ENCODE results near the gene GALK2. TPM values are rescaled to one million over a fixed set of nuclear protein-coding genes. Genes with fewer than 3 reads are reported as not detected.

GALK2 gene
- total and polyA plus RNA-seq, 2 of the 4 experiments (the other 2 are of a cell fraction), result 27.0 to 63.6 TPM

DNA sequence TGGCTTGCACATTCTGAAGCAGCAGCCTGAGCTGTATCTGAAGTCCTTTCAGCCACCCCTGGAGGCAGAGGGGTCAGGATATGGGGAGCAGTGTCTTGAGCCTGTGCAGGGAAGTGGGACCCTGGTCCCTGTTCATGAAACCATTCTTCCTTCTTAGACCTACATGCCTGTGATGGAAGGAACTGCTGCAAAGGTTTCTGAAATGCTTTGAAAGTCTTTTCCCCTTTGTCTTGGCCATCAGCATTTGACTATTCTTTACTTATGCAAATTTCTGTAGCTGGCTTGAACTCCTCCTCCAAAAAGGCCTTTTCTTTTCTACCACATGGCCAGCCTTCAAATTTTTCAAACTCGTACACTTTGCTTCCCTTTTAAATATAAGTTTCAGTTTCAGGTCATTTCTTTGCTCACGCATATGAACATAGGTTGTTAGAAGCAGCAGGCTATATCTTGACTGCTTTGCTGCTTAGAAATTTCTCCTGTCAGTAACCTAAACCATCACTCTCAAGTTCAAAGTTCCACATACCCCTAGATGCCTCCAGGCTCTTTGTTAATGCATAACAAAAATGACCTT is 62.3 kb downstream of the GALK2 start:
- no peak overlapping the region for H3K4me3 ChIP-seq (ENCODE audit: insufficient read depth, low read depth, low read length)

More for the DNA sequence above, 62.3 kb downstream of the GALK2 start:
- dilution Hi-C loops (cut with HindIII; ENCODE audit: low sequenced_read_pairs, unreplicated experiment) (no loop called here), in situ Hi-C loops (cut with MboI; ENCODE audit: low sequenced_read_pairs) (loop anchor here (25.0 kb wide), 3 partner anchors 380 to 1080 kb away; partner anchors contain the start of genes DTWD1 and FAM227B), intact Hi-C loops (cut with micrococcal nuclease) (loop anchor here (10.0 kb wide), 1 partner anchor 622 kb away; no protein-coding TSS in a partner anchor)
- peaks cover 5% of the 10 kb centered on the region; the same call in 1 of the 2 replicates for H3K9me3 ChIP-seq (ENCODE audit: control insufficient read depth, insufficient read depth, low read length)
- no peak overlapping the region for H3K14ac ChIP-seq (replicated peaks; ENCODE audit: low read depth, low read length)
- peaks cover 20 to 22% of the 10 kb centered on the region in 2 experiments for H3K79me1 ChIP-seq (ENCODE audit: low read depth in 1 of 2, low read length in 2 of 2)
- H2BK20ac ChIP-seq (ENCODE audit: low read depth, low read length), result no peak overlapping the region
- H2BK120ac ChIP-seq (ENCODE audit: low read depth, low read length), result no peak overlapping the region
- DNase-seq (no peak), ATAC-seq (ENCODE audit: low read depth) (no peak)
- no peak overlapping the region for H3K23ac ChIP-seq (ENCODE audit: low read depth, low read length)
- H3K4ac ChIP-seq (ENCODE audit: low read depth, low read length), result no peak overlapping the region
- no peak overlapping the region for H4K5ac ChIP-seq (ENCODE audit: low read depth, low read length)
- H4K8ac ChIP-seq (ENCODE audit: low read depth in 2 of 2, low read length in 2 of 2), result no peak overlapping the region
- no peak overlapping the region for H3K27ac ChIP-seq (ENCODE audit: insufficient read depth, low read length)
- H4K20me1 ChIP-seq (ENCODE audit: insufficient read depth, low read length), result no peaks in the 10 kb centered on the region; the same call in 1 of the 2 replicates
- no peak overlapping the region for H3K56ac ChIP-seq (ENCODE audit: extremely low read depth, insufficient read depth, low read length)
- BruUV-seq (replicated peaks), result no TSS peak
- no peak overlapping the region for H3K18ac ChIP-seq (ENCODE audit: low read depth, low read length)
- no peaks in the 10 kb centered on the region for H3K27me3 ChIP-seq (ENCODE audit: control insufficient read depth, insufficient read depth, low read length)
- H3K4me1 ChIP-seq (ENCODE audit: control insufficient read depth, insufficient read depth, low read length), result no peaks in the 10 kb centered on the region; the same call in none of the 2 replicates
- H2AK9ac ChIP-seq (replicated peaks; ENCODE audit: low read depth, low read length, poor library complexity), result no peak overlapping the region
- no peak overlapping the region for H2BK5ac ChIP-seq (ENCODE audit: low read depth, low read length, poor library complexity, severe bottlenecking)
- ChIA-PET POLR2A (ENCODE audit: unreplicated experiment) (no interaction called here), CTCF (no interaction called here)
- no CpG with 5 or more reads among the region's 2 CpGs for WGBS, 2 experiments (ENCODE audit: extremely low coverage in 2 of 2, insufficient read length in 1 of 2)
- H4K91ac ChIP-seq (ENCODE audit: insufficient read depth, low read depth, low read length), result no peak overlapping the region
- H3K36me3 ChIP-seq (ENCODE audit: control insufficient read depth, insufficient read depth, low read length), result 0 out of 2 replicates have a peak, but pooled peaks cover 3% of the 10 kb centered on the region
- H2AK5ac ChIP-seq (ENCODE audit: low read depth, low read length), result no peak overlapping the region
- no peak overlapping the region for H3K9ac ChIP-seq (ENCODE audit: low read depth, low read length)
- no peak overlapping the region for H3K4me2 ChIP-seq (ENCODE audit: low read depth, low read length)
- H3K9me1 ChIP-seq (ENCODE audit: insufficient read depth, low read length), result peaks cover 3% of the 10 kb centered on the region; the same call in 1 of the 2 replicates
- no peak overlapping the region for H2BK15ac ChIP-seq (ENCODE audit: low read depth, low read length)
- no peak overlapping the region for H2AFZ ChIP-seq (replicated peaks; ENCODE audit: low read length, poor library complexity)
- TF ChIP-seq, protein P1, sequence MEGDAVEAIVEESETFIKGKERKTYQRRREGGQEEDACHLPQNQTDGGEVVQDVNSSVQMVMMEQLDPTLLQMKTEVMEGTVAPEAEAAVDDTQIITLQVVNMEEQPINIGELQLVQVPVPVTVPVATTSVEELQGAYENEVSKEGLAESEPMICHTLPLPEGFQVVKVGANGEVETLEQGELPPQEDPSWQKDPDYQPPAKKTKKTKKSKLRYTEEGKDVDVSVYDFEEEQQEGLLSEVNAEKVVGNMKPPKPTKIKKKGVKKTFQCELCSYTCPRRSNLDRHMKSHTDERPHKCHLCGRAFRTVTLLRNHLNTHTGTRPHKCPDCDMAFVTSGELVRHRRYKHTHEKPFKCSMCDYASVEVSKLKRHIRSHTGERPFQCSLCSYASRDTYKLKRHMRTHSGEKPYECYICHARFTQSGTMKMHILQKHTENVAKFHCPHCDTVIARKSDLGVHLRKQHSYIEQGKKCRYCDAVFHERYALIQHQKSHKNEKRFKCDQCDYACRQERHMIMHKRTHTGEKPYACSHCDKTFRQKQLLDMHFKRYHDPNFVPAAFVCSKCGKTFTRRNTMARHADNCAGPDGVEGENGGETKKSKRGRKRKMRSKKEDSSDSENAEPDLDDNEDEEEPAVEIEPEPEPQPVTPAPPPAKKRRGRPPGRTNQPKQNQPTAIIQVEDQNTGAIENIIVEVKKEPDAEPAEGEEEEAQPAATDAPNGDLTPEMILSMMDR (conservative IDR thresholded peaks at IDR 0.05; ENCODE audit: low read depth, low read length), result no peak
- TF ChIP-seq MAZ (IDR thresholded peaks at IDR 0.05; ENCODE audit: borderline replicate concordance, low read depth, low read length), result no peak
- no peak for TF ChIP-seq RFX5 (IDR thresholded peaks at IDR 0.05; ENCODE audit: low read depth, low read length)
- no peak for TF ChIP-seq CEBPB (IDR thresholded peaks at IDR 0.05; ENCODE audit: low read depth, low read length)
- TF ChIP-seq RAD21 (IDR thresholded peaks at IDR 0.05; ENCODE audit: low read length), result no peak
- no peak for TF ChIP-seq RCOR1 (IDR thresholded peaks at IDR 0.05; ENCODE audit: insufficient replicate concordance, low read length)
- TF ChIP-seq FOS (IDR thresholded peaks at IDR 0.05; ENCODE audit: low read depth, low read length), result no peak
- TF ChIP-seq BHLHE40 (IDR thresholded peaks at IDR 0.05; ENCODE audit: low read depth, low read length), result no peak
- TF ChIP-seq, protein P2, sequence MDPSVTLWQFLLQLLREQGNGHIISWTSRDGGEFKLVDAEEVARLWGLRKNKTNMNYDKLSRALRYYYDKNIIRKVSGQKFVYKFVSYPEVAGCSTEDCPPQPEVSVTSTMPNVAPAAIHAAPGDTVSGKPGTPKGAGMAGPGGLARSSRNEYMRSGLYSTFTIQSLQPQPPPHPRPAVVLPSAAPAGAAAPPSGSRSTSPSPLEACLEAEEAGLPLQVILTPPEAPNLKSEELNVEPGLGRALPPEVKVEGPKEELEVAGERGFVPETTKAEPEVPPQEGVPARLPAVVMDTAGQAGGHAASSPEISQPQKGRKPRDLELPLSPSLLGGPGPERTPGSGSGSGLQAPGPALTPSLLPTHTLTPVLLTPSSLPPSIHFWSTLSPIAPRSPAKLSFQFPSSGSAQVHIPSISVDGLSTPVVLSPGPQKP (IDR thresholded peaks at IDR 0.05; ENCODE audit: borderline replicate concordance, low read depth, low read length), result no peak
- TF ChIP-seq NFE2L2 (IDR thresholded peaks at IDR 0.05; ENCODE audit: low read depth, low read length), result no peak
- no peak for TF ChIP-seq POLR2A (IDR thresholded peaks at IDR 0.05; ENCODE audit: low read depth, low read length)
- TF ChIP-seq MXI1 (IDR thresholded peaks at IDR 0.05; ENCODE audit: borderline replicate concordance, low read depth, low read length), result no peak
- TF ChIP-seq, protein P3, sequence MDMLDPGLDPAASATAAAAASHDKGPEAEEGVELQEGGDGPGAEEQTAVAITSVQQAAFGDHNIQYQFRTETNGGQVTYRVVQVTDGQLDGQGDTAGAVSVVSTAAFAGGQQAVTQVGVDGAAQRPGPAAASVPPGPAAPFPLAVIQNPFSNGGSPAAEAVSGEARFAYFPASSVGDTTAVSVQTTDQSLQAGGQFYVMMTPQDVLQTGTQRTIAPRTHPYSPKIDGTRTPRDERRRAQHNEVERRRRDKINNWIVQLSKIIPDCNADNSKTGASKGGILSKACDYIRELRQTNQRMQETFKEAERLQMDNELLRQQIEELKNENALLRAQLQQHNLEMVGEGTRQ (IDR thresholded peaks at IDR 0.05; ENCODE audit: low read depth, low read length), result no peak
- no peak for TF ChIP-seq MAFK (IDR thresholded peaks at IDR 0.05; ENCODE audit: low read depth, low read length)
- TF ChIP-seq CHD1 (IDR thresholded peaks at IDR 0.05; ENCODE audit: low read depth, low read length), result no peak
- TF ChIP-seq SMC3 (IDR thresholded peaks at IDR 0.05; ENCODE audit: low read depth, low read length), result no peak
